Lung (tissue), 12 donors: ENCODE results near the gene ANKFN1. TPM values are rescaled to one million over a fixed set of nuclear protein-coding genes. Genes with fewer than 3 reads are reported as not detected.

Source experiments
- ATAC-seq: fragments of 200-7000 bp; cut with Tn5 transposase; one replicate; pipeline ENCODE4 v1.9.1; 2020; ENCODE audit warnings: moderate number of reproducible peaks; ENCODE audit not compliant: insufficient read depth, low FRiP score
- DNase-seq, 3 donors: peaks; one replicate each; pipeline ENCODE4 v3.0.0-alpha.2; 2013 to 2017
- H3K27ac ChIP-seq, 2 donors: one replicate each; pipeline ENCODE4 v1.5.1; 2013; ENCODE audit warnings: mild to moderate bottlenecking in 2 of 2, moderate library complexity in 2 of 2, control low read depth in 1 of 2, inconsistent platforms in 1 of 2, low read depth in 1 of 2, low read length in 1 of 2
- H3K27me3 ChIP-seq, 3 donors: one replicate each; pipeline ENCODE4 v1.5.1; 2013; ENCODE audit warnings: low read length in 2 of 3; ENCODE audit not compliant: control insufficient read depth in 3 of 3, insufficient read depth in 3 of 3
- H3K36me3 ChIP-seq, 4 donors: one replicate each; pipeline ENCODE4 v1.5.1; 2013; ENCODE audit warnings: low read length in 4 of 4, mild to moderate bottlenecking in 1 of 4, moderate library complexity in 1 of 4; ENCODE audit not compliant: control insufficient read depth in 4 of 4, insufficient read depth in 4 of 4
- H3K4me1 ChIP-seq, 5 donors: one replicate each; pipeline ENCODE4 v1.5.1; 2013; ENCODE audit warnings: low read length in 5 of 5, mild to moderate bottlenecking in 2 of 5, moderate library complexity in 1 of 5; ENCODE audit not compliant: control insufficient read depth in 5 of 5, insufficient read depth in 5 of 5
- H3K4me3 ChIP-seq: one replicate; pipeline ENCODE4 v1.5.1; 2013; ENCODE audit warnings: mild to moderate bottlenecking, control low read depth, moderate library complexity
- H3K9ac ChIP-seq, 2 donors: one replicate each; pipeline ENCODE4 v1.5.1; 2013; ENCODE audit warnings: low read length in 2 of 2, control low read depth in 1 of 2; ENCODE audit not compliant: insufficient read depth in 1 of 2
- H3K9me3 ChIP-seq, 4 donors: one replicate each; pipeline ENCODE4 v1.5.1; 2013; ENCODE audit warnings: low read length in 3 of 4, mild to moderate bottlenecking in 1 of 4, moderate library complexity in 1 of 4; ENCODE audit not compliant: control insufficient read depth in 4 of 4, insufficient read depth in 3 of 4
- WGBS, 2 donors: extraction: QIAGEN DNeasy Blood & Tissue Kit; methylation state at CpG; one replicate each; pipeline ENCODE4 v1.1.7; 2013; 5-methylcytosine and 5-hydroxymethylcytosine counted together
- polyA plus RNA-seq, 2 donors: library from polyadenylated mRNA; stranded (reverse); fragments of 200-250 nt; gene quantifications; one replicate each; pipeline ENCODE4 v1.2.1, GENCODE V29; 2013
- total RNA-seq, 2 donors: library from RNA; depleted of rRNA in 1 of 2; stranded (reverse); fragments of >200 nt in 1 of 2; gene quantifications; one replicate each; pipeline ENCODE4 v1.2.1, GENCODE V29; 2014 to 2021
- TF ChIP-seq, protein P1 (sequence below): IDR thresholded peaks from 2 replicates; pipeline ENCODE4 v1.5.1; 2012; ENCODE audit warnings: mild to moderate bottlenecking; ENCODE audit errors: control extremely low read depth, extremely low read depth
- donor health status: control.
- donor health status: control.
- donor health status: Bipolar disorder and iron deficiency.
- donor health status: healthy.
- donor health status: DM: yes; HTN: yes; CAD: no.

ANKFN1 gene
- total and polyA plus RNA-seq, 4 donors = 0.39 to 8.5 (median 3.4) TPM

DNA sequence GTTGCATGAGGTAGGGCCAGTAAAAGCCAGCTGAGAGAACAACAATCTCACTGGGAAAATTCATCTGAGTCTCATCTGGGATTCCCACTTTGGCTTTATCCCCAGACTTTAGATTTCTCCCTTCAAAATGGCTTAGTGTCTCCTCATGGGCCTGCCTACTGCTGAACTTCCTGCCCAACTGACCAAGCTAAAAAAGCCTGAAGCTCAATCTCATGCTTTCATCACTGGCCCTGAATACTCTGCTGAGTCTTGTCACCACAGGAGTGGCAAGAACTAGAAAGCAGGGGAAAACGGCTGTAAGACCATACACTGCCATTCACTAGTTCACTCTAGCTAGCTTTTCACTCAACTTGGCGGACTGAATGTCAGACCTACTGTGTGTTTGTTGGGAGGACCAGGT lies 343.9 kb downstream of the ANKFN1 start:
- DNase-seq (no peak), ATAC-seq (no peak)
- TF ChIP-seq, protein P1, sequence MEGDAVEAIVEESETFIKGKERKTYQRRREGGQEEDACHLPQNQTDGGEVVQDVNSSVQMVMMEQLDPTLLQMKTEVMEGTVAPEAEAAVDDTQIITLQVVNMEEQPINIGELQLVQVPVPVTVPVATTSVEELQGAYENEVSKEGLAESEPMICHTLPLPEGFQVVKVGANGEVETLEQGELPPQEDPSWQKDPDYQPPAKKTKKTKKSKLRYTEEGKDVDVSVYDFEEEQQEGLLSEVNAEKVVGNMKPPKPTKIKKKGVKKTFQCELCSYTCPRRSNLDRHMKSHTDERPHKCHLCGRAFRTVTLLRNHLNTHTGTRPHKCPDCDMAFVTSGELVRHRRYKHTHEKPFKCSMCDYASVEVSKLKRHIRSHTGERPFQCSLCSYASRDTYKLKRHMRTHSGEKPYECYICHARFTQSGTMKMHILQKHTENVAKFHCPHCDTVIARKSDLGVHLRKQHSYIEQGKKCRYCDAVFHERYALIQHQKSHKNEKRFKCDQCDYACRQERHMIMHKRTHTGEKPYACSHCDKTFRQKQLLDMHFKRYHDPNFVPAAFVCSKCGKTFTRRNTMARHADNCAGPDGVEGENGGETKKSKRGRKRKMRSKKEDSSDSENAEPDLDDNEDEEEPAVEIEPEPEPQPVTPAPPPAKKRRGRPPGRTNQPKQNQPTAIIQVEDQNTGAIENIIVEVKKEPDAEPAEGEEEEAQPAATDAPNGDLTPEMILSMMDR = no peak
- peaks cover 0 to 8% (median 0%) of the 10 kb centered on the region in 5 donors for H3K4me1 ChIP-seq
- H3K9ac ChIP-seq = no peak overlapping the region
- WGBS, 2 donors = 89 to 96% methylated on average over 2 of the region's 2 CpGs
- no peaks in the 10 kb centered on the region for H3K27me3 ChIP-seq
- H3K9me3 ChIP-seq = no peaks in the 10 kb centered on the region
- H3K36me3 ChIP-seq = no peaks in the 10 kb centered on the region
- no peak overlapping the region for H3K4me3 ChIP-seq
- no peak overlapping the region for H3K27ac ChIP-seq

GRCh38 chr17:56499799-56500388 lies 346.6 kb downstream of the ANKFN1 start:
- no peaks in the 10 kb centered on the region for H3K27me3 ChIP-seq
- peaks cover 0 to 8% (median 0%) of the 10 kb centered on the region in 5 donors for H3K4me1 ChIP-seq
- H3K36me3 ChIP-seq = no peaks in the 10 kb centered on the region
- WGBS, 2 donors = 71 to 85% methylated on average over 1 of the region's 1 CpG
- no peak overlapping the region for H3K27ac ChIP-seq
- ATAC-seq (no peak), DNase-seq (peak in 1 of 3 donors; percentile 44)
- H3K9ac ChIP-seq = no peak overlapping the region
- no peaks in the 10 kb centered on the region for H3K9me3 ChIP-seq
- no peak overlapping the region for H3K4me3 ChIP-seq
- TF ChIP-seq, protein P1 = no peak

- TF ChIP-seq, protein P1 = no peak
- Histone ChIP-seq H3K4me3 (no peak overlapping the region), H3K9ac (no peak overlapping the region), H3K27me3 (no peaks in the 10 kb centered on the region), H3K9me3 (no peaks in the 10 kb centered on the region), H3K27ac (no peak overlapping the region), H3K36me3 (no peaks in the 10 kb centered on the region), H3K4me1 (peaks cover 0 to 8% (median 0%) of the 10 kb centered on the region in 5 donors)
- ATAC-seq = no peak
- DNase-seq = no peak
- WGBS, 2 donors = 68 to 70% methylated on average over 5 of the region's 5 CpGs
Observed at GRCh38 chr17:56502120-56502654, 348.9 kb downstream of the ANKFN1 start.
